OCI-LY1 (cell line): ENCODE results near the gene GAB4.

Source experiments
- H2AFZ ChIP-seq: fragments of 200-600 bp; sonication (generic), shearing (Covaris generic); 2 replicates; pipeline ENCODE4 v1.6.0; 2014; ENCODE audit warnings: antibody characterized with exemption, mild to moderate bottlenecking, low read length
- H3F3A ChIP-seq: fragments of 200-600 bp; sonication (generic), shearing (Covaris generic); 2 replicates; pipeline ENCODE4 v1.6.0; 2014; ENCODE audit warnings: mild to moderate bottlenecking, antibody characterized with exemption, low read length, moderate library complexity; ENCODE audit not compliant: insufficient read depth
- H3K27ac ChIP-seq: fragments of 200-600 bp; sonication (generic); 2 replicates; pipeline ENCODE4 v1.5.1; 2014; ENCODE audit warnings: low read length, mixed run types, mild to moderate bottlenecking, low read depth; ENCODE audit not compliant: poor library complexity, severe bottlenecking
- H3K27me3 ChIP-seq: fragments of 200-600 bp; sonication (generic); 2 replicates; pipeline ENCODE4 v1.6.0; 2014; ENCODE audit warnings: antibody characterized with exemption, mild to moderate bottlenecking, low read length, moderate library complexity; ENCODE audit not compliant: insufficient read depth
- H3K36me3 ChIP-seq: fragments of 200-600 bp; sonication (generic); 2 replicates; pipeline ENCODE4 v1.6.1; 2014; ENCODE audit warnings: mild to moderate bottlenecking, antibody characterized with exemption, low read length, moderate library complexity, mixed read lengths; ENCODE audit not compliant: insufficient read depth
- H3K4me1 ChIP-seq: fragments of 200-600 bp; sonication (generic); 2 replicates; pipeline ENCODE4 v1.5.1; 2014; ENCODE audit warnings: mild to moderate bottlenecking, low read length, moderate library complexity; ENCODE audit not compliant: insufficient read depth, severe bottlenecking
- H3K4me2 ChIP-seq: fragments of 200-600 bp; sonication (generic), shearing (Covaris generic); 2 replicates; pipeline ENCODE4 v1.6.1; 2014; ENCODE audit warnings: low read length
- H3K4me3 ChIP-seq: fragments of 200-600 bp; sonication (generic); 2 replicates; pipeline ENCODE4 v1.5.1; 2014; ENCODE audit warnings: low read length, low read depth, mild to moderate bottlenecking, mixed read lengths; ENCODE audit not compliant: poor library complexity, severe bottlenecking
- H3K79me2 ChIP-seq: fragments of 200-600 bp; shearing (Covaris generic); 2 replicates; pipeline ENCODE4 v1.6.1; 2016; ENCODE audit warnings: mixed run types, low read length, mixed read lengths; ENCODE audit not compliant: insufficient read depth
- H3K9ac ChIP-seq: fragments of 200-600 bp; sonication (generic), shearing (Covaris generic); 2 replicates; pipeline ENCODE4 v1.6.1; 2014; ENCODE audit warnings: mild to moderate bottlenecking, low read length, mixed read lengths
- H3K9me2 ChIP-seq: fragments of 200-600 bp; sonication (generic), shearing (Covaris generic); 2 replicates; pipeline ENCODE4 v1.6.1; 2014; ENCODE audit warnings: low read depth, mild to moderate bottlenecking, low read length, mixed read lengths
- H3K9me3 ChIP-seq: fragments of 200-600 bp; shearing (Covaris generic); 2 replicates; pipeline ENCODE4 v1.6.1; 2014; ENCODE audit warnings: low read length, mixed read lengths
- H4K20me1 ChIP-seq: fragments of 200-600 bp; sonication (generic), shearing (Covaris generic); 2 replicates; pipeline ENCODE4 v1.6.0; 2016; ENCODE audit warnings: mild to moderate bottlenecking, low read length; ENCODE audit not compliant: insufficient read depth
- EZH2 ChIP-seq: fragments of 200-600 bp; sonication (generic), shearing (Covaris generic); IDR thresholded peaks from 2 replicates; pipeline ENCODE4 v1.8.0; 2017; ENCODE audit warnings: borderline replicate concordance, mixed run types, mild to moderate bottlenecking, antibody characterized with exemption, low read length, moderate library complexity, mixed read lengths
- TF ChIP-seq, protein P1 (sequence below): fragments of 200-600 bp; sonication (generic), shearing (Covaris generic); IDR thresholded peaks from 2 replicates; pipeline ENCODE4 v1.5.1; 2017; ENCODE audit warnings: mild to moderate bottlenecking, antibody characterized with exemption, low read length, moderate library complexity, mixed read lengths

GAB4 gene

DNA sequence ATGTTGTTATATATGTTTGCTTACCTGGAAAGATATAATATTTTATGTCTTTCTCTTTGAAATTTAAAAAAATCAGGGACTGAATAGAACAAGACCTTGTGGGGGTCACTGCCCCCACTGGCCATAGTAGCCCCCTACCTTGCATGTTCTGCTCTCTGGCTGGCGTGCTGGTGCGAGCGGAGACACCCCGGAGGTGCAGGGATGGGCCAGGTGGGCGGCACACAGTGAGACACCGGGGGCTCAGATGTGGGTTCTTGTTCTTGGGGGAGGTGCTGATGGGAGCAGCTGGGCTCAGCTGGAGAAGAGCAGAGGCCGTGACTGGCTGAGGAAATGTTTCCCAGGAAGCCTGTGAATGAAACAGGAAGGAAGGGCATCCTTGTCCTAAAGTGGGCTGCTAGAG lies 20.2 kb downstream of the GAB4 start:
- H3K4me2 ChIP-seq: no peak overlapping the region
- no peaks in the 10 kb centered on the region for H3K27me3 ChIP-seq
- H2AFZ ChIP-seq: no peak overlapping the region
- H3K4me1 ChIP-seq: no peaks in the 10 kb centered on the region
- no peaks in the 10 kb centered on the region for H3K79me2 ChIP-seq
- no peaks in the 10 kb centered on the region for H3K36me3 ChIP-seq
- H3K4me3 ChIP-seq: no peak overlapping the region
- no peak for TF ChIP-seq EZH2
- TF ChIP-seq, protein P1, sequence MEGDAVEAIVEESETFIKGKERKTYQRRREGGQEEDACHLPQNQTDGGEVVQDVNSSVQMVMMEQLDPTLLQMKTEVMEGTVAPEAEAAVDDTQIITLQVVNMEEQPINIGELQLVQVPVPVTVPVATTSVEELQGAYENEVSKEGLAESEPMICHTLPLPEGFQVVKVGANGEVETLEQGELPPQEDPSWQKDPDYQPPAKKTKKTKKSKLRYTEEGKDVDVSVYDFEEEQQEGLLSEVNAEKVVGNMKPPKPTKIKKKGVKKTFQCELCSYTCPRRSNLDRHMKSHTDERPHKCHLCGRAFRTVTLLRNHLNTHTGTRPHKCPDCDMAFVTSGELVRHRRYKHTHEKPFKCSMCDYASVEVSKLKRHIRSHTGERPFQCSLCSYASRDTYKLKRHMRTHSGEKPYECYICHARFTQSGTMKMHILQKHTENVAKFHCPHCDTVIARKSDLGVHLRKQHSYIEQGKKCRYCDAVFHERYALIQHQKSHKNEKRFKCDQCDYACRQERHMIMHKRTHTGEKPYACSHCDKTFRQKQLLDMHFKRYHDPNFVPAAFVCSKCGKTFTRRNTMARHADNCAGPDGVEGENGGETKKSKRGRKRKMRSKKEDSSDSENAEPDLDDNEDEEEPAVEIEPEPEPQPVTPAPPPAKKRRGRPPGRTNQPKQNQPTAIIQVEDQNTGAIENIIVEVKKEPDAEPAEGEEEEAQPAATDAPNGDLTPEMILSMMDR: no peak
- H3K9me3 ChIP-seq: no peaks in the 10 kb centered on the region
- H4K20me1 ChIP-seq: no peaks in the 10 kb centered on the region
- H3K9me2 ChIP-seq: no peaks in the 10 kb centered on the region
- no peak overlapping the region for H3K27ac ChIP-seq
- no peak overlapping the region for H3K9ac ChIP-seq
- H3F3A ChIP-seq: no peaks in the 10 kb centered on the region

DNA sequence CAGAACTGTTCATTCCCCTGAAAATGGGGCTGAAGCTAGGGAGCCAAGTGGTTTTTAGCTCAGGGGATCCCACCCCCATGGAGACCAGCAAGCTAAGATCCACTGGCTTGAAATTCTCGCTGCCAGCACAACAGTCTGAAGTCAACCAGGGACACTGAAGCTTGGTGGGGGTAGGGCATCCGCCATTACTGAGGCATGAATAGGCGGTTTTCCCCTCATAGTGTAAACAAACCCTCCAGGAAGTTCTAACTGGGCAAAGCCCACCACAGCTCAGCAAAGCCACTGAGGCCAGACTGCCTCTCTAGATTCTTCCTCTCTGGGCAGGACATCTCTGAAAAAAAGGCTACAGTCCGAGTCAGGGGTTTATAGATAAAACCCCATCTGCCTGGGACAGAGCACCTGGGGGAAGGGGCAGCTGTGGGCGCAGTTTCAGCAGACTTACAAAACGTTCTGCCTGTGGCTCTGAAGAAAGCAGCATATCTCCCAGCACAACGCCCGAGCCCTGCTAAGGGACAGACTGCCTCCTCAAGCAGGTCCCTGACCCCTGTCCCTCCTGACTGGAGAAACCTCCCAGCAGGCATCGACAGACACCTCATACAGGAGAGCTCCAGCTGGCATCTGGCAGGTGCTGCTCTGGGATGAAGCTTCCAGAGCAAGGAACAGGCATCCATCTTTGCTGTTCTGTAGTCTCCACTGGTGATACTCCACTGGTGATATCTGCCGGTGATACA lies 32.7 kb downstream of the GAB4 start:
- H3K4me2 ChIP-seq: no peak overlapping the region

DNA sequence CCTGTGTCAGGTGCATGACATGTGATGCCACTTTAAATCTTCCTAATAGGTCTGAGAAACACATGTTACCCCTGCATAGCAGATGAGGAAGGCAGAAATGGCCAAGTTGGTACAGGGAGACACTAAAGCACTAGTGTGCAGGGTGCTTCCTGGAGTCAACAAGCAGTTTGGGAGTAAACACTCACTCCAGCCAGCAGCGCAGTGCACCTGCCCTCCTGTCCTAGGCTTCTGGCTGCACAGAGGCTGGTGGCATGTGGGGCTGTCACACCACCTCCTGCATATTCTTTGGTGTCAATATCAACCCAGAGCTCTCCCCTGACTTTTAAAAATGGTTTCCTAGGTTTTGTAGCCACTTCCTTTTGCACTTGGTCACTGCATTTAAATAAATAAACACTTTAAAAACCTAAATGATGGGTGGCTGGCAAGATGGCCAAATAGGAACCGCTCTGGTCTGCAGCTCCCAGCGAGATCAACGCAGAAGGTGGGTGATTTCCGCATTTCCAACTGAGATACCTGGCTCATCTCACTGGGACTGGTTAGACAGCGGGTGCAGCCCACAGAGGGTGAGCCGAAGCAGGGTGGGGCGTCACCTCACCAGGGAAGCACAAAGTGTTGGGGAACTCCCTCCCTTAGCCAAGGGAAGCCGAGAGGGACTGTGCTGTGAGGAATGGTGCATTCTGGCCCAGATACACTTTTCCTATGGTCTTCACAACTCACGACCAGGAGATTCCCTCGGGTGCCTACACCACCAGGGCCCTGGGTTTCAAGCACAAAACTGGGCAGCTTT lies 33.5 kb downstream of the GAB4 start:
- TF ChIP-seq EZH2: no peak
- TF ChIP-seq, protein P1: no peak
- H3K4me3 ChIP-seq: no peak overlapping the region
- no peaks in the 10 kb centered on the region for H3K36me3 ChIP-seq
- no peaks in the 10 kb centered on the region for H3K27me3 ChIP-seq
- H2AFZ ChIP-seq: no peak overlapping the region
- H3K9me3 ChIP-seq: no peaks in the 10 kb centered on the region
- no peak overlapping the region for H3K27ac ChIP-seq
- H3F3A ChIP-seq: no peaks in the 10 kb centered on the region
- peaks cover 9% of the 10 kb centered on the region for H3K4me1 ChIP-seq
- no peak overlapping the region for H3K9ac ChIP-seq
- H4K20me1 ChIP-seq: no peaks in the 10 kb centered on the region
- H3K9me2 ChIP-seq: no peaks in the 10 kb centered on the region
- no peak overlapping the region for H3K4me2 ChIP-seq
- no peaks in the 10 kb centered on the region for H3K79me2 ChIP-seq

More for the DNA sequence above, 32.7 kb downstream of the GAB4 start:
- Histone ChIP-seq H4K20me1 (no peaks in the 10 kb centered on the region), H3K27ac (no peak overlapping the region), H3K36me3 (no peaks in the 10 kb centered on the region), H2AFZ (no peak overlapping the region), H3K4me1 (peaks cover 9% of the 10 kb centered on the region), H3K9ac (no peak overlapping the region), H3K9me2 (no peaks in the 10 kb centered on the region), H3K9me3 (no peaks in the 10 kb centered on the region), H3K79me2 (no peaks in the 10 kb centered on the region), H3K27me3 (no peaks in the 10 kb centered on the region), H3K4me3 (no peak overlapping the region), H3F3A (no peaks in the 10 kb centered on the region)
- TF ChIP-seq, protein P1: no peak
- no peak for TF ChIP-seq EZH2
